ENCODE measurements around the gene LNPK.
"Not testable (repeated sequence)": the region's sequence is repeated elsewhere in the genome, so short reads cannot be mapped to it uniquely, and the experiment has no call there.

Gene LNPK

GRCh38 chr2:175913267-175913666 is 88.8 kb downstream of the LNPK start:
- not testable (repeated sequence) for DNase-seq (ENCODE audit: low spot score); H3K4me1 ChIP-seq (ENCODE audit: control insufficient read depth in 2 of 2, insufficient read depth in 1 of 2, low read depth in 1 of 2, low read length in 2 of 2); H2AFZ ChIP-seq (ENCODE audit: low read length); H4K91ac ChIP-seq (ENCODE audit: low read depth, low read length, poor library complexity); H3K9me3 ChIP-seq (replicated peaks in 1 of 2; ENCODE audit: control insufficient read depth in 2 of 2, insufficient read depth in 1 of 2, low read depth in 1 of 2, low read length in 2 of 2); H3K79me1 ChIP-seq (ENCODE audit: low read depth, low read length); H3K4ac ChIP-seq (ENCODE audit: low read length); H3K4me3 ChIP-seq (ENCODE audit: low read length in 2 of 2); H3K23ac ChIP-seq (ENCODE audit: low read depth, low read length, poor library complexity); H3K18ac ChIP-seq (ENCODE audit: low read length); H3K14ac ChIP-seq (ENCODE audit: low read length); H2BK120ac ChIP-seq (ENCODE audit: low read depth, low read length); H2BK12ac ChIP-seq (ENCODE audit: low read length); H3K36me3 ChIP-seq (replicated peaks in 1 of 2; ENCODE audit: control insufficient read depth in 2 of 2, insufficient read depth in 2 of 2, low read length in 2 of 2); H3K27ac ChIP-seq (replicated peaks; ENCODE audit: low read length); H3K9ac ChIP-seq (ENCODE audit: low read depth, low read length, poor library complexity); H3K27me3 ChIP-seq (ENCODE audit: control insufficient read depth in 3 of 3, insufficient read depth in 3 of 3, low read depth in 1 of 3, low read length in 3 of 3); H2BK15ac ChIP-seq (ENCODE audit: low read length); H3K4me2 ChIP-seq (ENCODE audit: insufficient read depth, low read length, poor library complexity, severe bottlenecking); H2AK5ac ChIP-seq (ENCODE audit: low read depth, low read length); H4K8ac ChIP-seq (ENCODE audit: low read depth, low read length); H2BK5ac ChIP-seq (ENCODE audit: low read length)
- no CpG with 5 or more reads among the region's 2 CpGs for WGBS, 2 donors (ENCODE audit: extremely low coverage in 2 of 2, insufficient read length in 2 of 2, insufficient replicate concordance in 1 of 2)

- peaks cover 0 to 5% (median 0%) of the 10 kb centered on the region in 3 experiments for H3K27me3 ChIP-seq (ENCODE audit: control insufficient read depth in 3 of 3, insufficient read depth in 3 of 3, low read depth in 1 of 3, low read length in 3 of 3)
- H3K79me1 ChIP-seq (ENCODE audit: low read depth, low read length), result no peaks in the 10 kb centered on the region
- no peaks in the 10 kb centered on the region for H3K9me3 ChIP-seq (replicated peaks in 1 of 2; ENCODE audit: control insufficient read depth in 2 of 2, insufficient read depth in 1 of 2, low read depth in 1 of 2, low read length in 2 of 2)
- H3K9ac ChIP-seq (ENCODE audit: low read depth, low read length, poor library complexity), result no peak overlapping the region
- no peak overlapping the region for H4K91ac ChIP-seq (ENCODE audit: low read depth, low read length, poor library complexity)
- no peaks in the 10 kb centered on the region for H3K4me1 ChIP-seq (ENCODE audit: control insufficient read depth in 2 of 2, insufficient read depth in 1 of 2, low read depth in 1 of 2, low read length in 2 of 2)
- no peak overlapping the region for H2AFZ ChIP-seq (ENCODE audit: low read length)
- H3K18ac ChIP-seq (ENCODE audit: low read length), result no peak overlapping the region
- no CpG with 5 or more reads among the region's 4 CpGs for WGBS, 2 donors (ENCODE audit: extremely low coverage in 2 of 2, insufficient read length in 2 of 2, insufficient replicate concordance in 1 of 2)
- H2BK15ac ChIP-seq (ENCODE audit: low read length), result no peak overlapping the region
- no peak overlapping the region for H3K4me3 ChIP-seq (ENCODE audit: low read length in 2 of 2)
- H2BK5ac ChIP-seq (ENCODE audit: low read length), result no peak overlapping the region
- H2AK5ac ChIP-seq (ENCODE audit: low read depth, low read length), result no peak overlapping the region
- no peak overlapping the region for H4K8ac ChIP-seq (ENCODE audit: low read depth, low read length)
- no peak overlapping the region for H3K27ac ChIP-seq (replicated peaks; ENCODE audit: low read length)
- H2BK120ac ChIP-seq (ENCODE audit: low read depth, low read length), result no peak overlapping the region
- H3K4ac ChIP-seq (ENCODE audit: low read length), result no peak overlapping the region
- no peak overlapping the region for H2BK12ac ChIP-seq (ENCODE audit: low read length)
- no peak overlapping the region for H3K23ac ChIP-seq (ENCODE audit: low read depth, low read length, poor library complexity)
- no peaks in the 10 kb centered on the region for H3K36me3 ChIP-seq (replicated peaks in 1 of 2; ENCODE audit: control insufficient read depth in 2 of 2, insufficient read depth in 2 of 2, low read length in 2 of 2)
- no peak for DNase-seq (ENCODE audit: low spot score)
- H3K14ac ChIP-seq (ENCODE audit: low read length), result no peak overlapping the region
- no peak overlapping the region for H3K4me2 ChIP-seq (ENCODE audit: insufficient read depth, low read length, poor library complexity, severe bottlenecking)
Measured at GRCh38 chr2:175904035-175904434, 98.0 kb downstream of the LNPK start.

DNA sequence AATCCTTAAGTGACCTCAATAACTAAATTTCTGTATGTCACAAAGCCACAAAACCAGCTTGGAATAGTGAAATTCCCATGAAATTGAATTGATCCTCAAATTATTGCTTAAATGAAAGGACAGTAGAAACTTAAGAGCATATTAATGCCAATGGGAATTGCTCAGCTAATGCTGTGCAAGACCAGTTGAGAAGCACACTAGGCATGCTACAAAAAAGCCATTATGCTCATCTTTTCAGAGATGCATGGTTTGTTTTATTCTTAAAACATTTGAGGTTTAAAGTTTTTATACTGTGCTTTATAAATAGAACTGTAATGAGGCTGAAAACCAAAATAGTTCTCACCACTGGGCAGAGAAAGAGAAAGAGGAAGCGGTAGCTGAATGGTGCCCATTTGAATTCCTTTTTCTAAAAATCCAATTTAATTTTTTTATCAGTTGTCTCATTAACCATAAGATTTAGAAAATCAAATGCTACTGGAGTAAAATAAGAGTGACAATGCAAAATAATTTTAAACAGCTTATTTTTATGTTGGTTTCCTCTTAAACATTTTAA is 98.6 kb downstream of the LNPK start:
- no peak overlapping the region for H3K18ac ChIP-seq (ENCODE audit: low read length)
- no peak overlapping the region for H3K4me3 ChIP-seq (ENCODE audit: low read length in 2 of 2)
- no peaks in the 10 kb centered on the region for H3K36me3 ChIP-seq (replicated peaks in 1 of 2; ENCODE audit: control insufficient read depth in 2 of 2, insufficient read depth in 2 of 2, low read length in 2 of 2)
- H3K4ac ChIP-seq (ENCODE audit: low read length), result no peak overlapping the region
- H2AK5ac ChIP-seq (ENCODE audit: low read depth, low read length), result no peak overlapping the region
- no peak for DNase-seq (ENCODE audit: low spot score)
- H2BK12ac ChIP-seq (ENCODE audit: low read length), result no peak overlapping the region
- no peak overlapping the region for H2BK120ac ChIP-seq (ENCODE audit: low read depth, low read length)
- H2BK15ac ChIP-seq (ENCODE audit: low read length), result no peak overlapping the region
- no CpG with 5 or more reads among the region's 1 CpG for WGBS, 2 donors (ENCODE audit: extremely low coverage in 2 of 2, insufficient read length in 2 of 2, insufficient replicate concordance in 1 of 2)
- H3K4me2 ChIP-seq (ENCODE audit: insufficient read depth, low read length, poor library complexity, severe bottlenecking), result no peak overlapping the region
- no peak overlapping the region for H3K23ac ChIP-seq (ENCODE audit: low read depth, low read length, poor library complexity)
- H4K8ac ChIP-seq (ENCODE audit: low read depth, low read length), result no peak overlapping the region
- H3K79me1 ChIP-seq (ENCODE audit: low read depth, low read length), result no peaks in the 10 kb centered on the region
- no peaks in the 10 kb centered on the region for H3K4me1 ChIP-seq (ENCODE audit: control insufficient read depth in 2 of 2, insufficient read depth in 1 of 2, low read depth in 1 of 2, low read length in 2 of 2)
- no peak overlapping the region for H3K27ac ChIP-seq (replicated peaks; ENCODE audit: low read length)
- H3K27me3 ChIP-seq (ENCODE audit: control insufficient read depth in 3 of 3, insufficient read depth in 3 of 3, low read depth in 1 of 3, low read length in 3 of 3), result peaks cover 0 to 5% (median 0%) of the 10 kb centered on the region in 3 experiments
- H3K9ac ChIP-seq (ENCODE audit: low read depth, low read length, poor library complexity), result no peak overlapping the region
- no peaks in the 10 kb centered on the region for H3K9me3 ChIP-seq (replicated peaks in 1 of 2; ENCODE audit: control insufficient read depth in 2 of 2, insufficient read depth in 1 of 2, low read depth in 1 of 2, low read length in 2 of 2)
- no peak overlapping the region for H2AFZ ChIP-seq (ENCODE audit: low read length)
- no peak overlapping the region for H3K14ac ChIP-seq (ENCODE audit: low read length)
- H4K91ac ChIP-seq (ENCODE audit: low read depth, low read length, poor library complexity), result no peak overlapping the region
- H2BK5ac ChIP-seq (ENCODE audit: low read length), result no peak overlapping the region

GRCh38 chr2:175895957-175896356 is 106.1 kb downstream of the LNPK start:
- H3K27me3 ChIP-seq (ENCODE audit: control insufficient read depth in 3 of 3, insufficient read depth in 3 of 3, low read depth in 1 of 3, low read length in 3 of 3); H3K27ac ChIP-seq (replicated peaks; ENCODE audit: low read length): not testable (repeated sequence)

More at GRCh38 chr2:175895957-175896356, 106.1 kb downstream of the LNPK start:
- not testable (repeated sequence) for H2BK120ac ChIP-seq (ENCODE audit: low read depth, low read length); H2BK15ac ChIP-seq (ENCODE audit: low read length); H4K8ac ChIP-seq (ENCODE audit: low read depth, low read length); H3K4me2 ChIP-seq (ENCODE audit: insufficient read depth, low read length, poor library complexity, severe bottlenecking); H4K91ac ChIP-seq (ENCODE audit: low read depth, low read length, poor library complexity); H3K36me3 ChIP-seq (replicated peaks in 1 of 2; ENCODE audit: control insufficient read depth in 2 of 2, insufficient read depth in 2 of 2, low read length in 2 of 2); H3K14ac ChIP-seq (ENCODE audit: low read length); DNase-seq (ENCODE audit: low spot score); H3K79me1 ChIP-seq (ENCODE audit: low read depth, low read length); H3K23ac ChIP-seq (ENCODE audit: low read depth, low read length, poor library complexity); H3K4me1 ChIP-seq (ENCODE audit: control insufficient read depth in 2 of 2, insufficient read depth in 1 of 2, low read depth in 1 of 2, low read length in 2 of 2); H2BK12ac ChIP-seq (ENCODE audit: low read length); H2AK5ac ChIP-seq (ENCODE audit: low read depth, low read length); H3K9me3 ChIP-seq (replicated peaks in 1 of 2; ENCODE audit: control insufficient read depth in 2 of 2, insufficient read depth in 1 of 2, low read depth in 1 of 2, low read length in 2 of 2); H3K4me3 ChIP-seq (ENCODE audit: low read length in 2 of 2); H2AFZ ChIP-seq (ENCODE audit: low read length); H3K9ac ChIP-seq (ENCODE audit: low read depth, low read length, poor library complexity); H2BK5ac ChIP-seq (ENCODE audit: low read length); H3K18ac ChIP-seq (ENCODE audit: low read length); H3K4ac ChIP-seq (ENCODE audit: low read length)
- no CpG with 5 or more reads among the region's 1 CpG for WGBS, 2 donors (ENCODE audit: extremely low coverage in 2 of 2, insufficient read length in 2 of 2, insufficient replicate concordance in 1 of 2)
